Embryonic facial prominence (tissue), 1 donor: Measurements from ENCODE around the gene TRAPPC5.

ENCODE experiments used
- DNase-seq: peaks from one replicate; pipeline ENCODE4 v3.0.0-alpha.2; 2016; ENCODE audit errors: extremely low spot score

The TRAPPC5 gene

GRCh38 chr19:7731615-7732014 is 51.0 kb downstream of the TRAPPC5 start:
- no peak for DNase-seq

- no peak for DNase-seq
These were observed 51.4 kb downstream of the TRAPPC5 start, which contains the start of gene CLEC4G for GRCh38 chr19:7732045-7732444. TSS of gene CLEC4G (minus strand) at chr19:7732110. CDS start at chr19:7732102, 8 bp downstream.

- no peak for DNase-seq
These were observed 52.7 kb downstream of the TRAPPC5 start for GRCh38 chr19:7733376-7733775.

GRCh38 chr19:7734220-7735203 is 53.9 kb downstream of the TRAPPC5 start:
- DNase-seq, result no peak

GRCh38 chr19:7736148-7736547 is 55.5 kb downstream of the TRAPPC5 start:
- no peak for DNase-seq

- no peak for DNase-seq
These were observed 56.6 kb downstream of the TRAPPC5 start for GRCh38 chr19:7737215-7737614.
